Activated CD8-positive, alpha-beta memory T cell treated with anti-CD3 and anti-CD28 coated beads, Interleukin-2, amount 50 U/mL, for 48 hours (primary cell): ENCODE data around the gene SOX6.

Source experiments
- DNase-seq: peaks from one replicate; pipeline ENCODE4 v3.0.0-alpha.2; 2020

Gene SOX6

GRCh38 chr11:16028419-16028818, 327.9 kb downstream of the SOX6 start:
- DNase-seq = no peak

DNA sequence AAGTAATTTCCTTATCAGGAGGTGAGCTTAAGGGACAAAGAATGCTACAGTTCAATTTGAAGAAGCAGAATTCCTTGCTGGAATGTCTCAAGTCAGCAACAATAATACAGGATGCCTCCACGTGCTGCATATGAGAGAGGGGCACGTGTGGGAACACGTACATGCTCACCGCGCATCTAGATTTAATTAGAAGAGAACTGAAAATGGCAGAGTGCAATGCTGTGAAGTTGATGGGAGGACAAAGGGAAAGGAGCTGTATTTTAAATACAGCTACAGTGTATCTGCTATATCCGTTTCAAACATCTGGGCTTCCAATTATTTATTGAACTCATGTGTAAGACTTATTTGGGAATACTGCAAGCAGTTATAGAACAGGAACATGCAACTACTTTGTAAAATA, 328.7 kb downstream of the SOX6 start:
- no peak for DNase-seq

DNA sequence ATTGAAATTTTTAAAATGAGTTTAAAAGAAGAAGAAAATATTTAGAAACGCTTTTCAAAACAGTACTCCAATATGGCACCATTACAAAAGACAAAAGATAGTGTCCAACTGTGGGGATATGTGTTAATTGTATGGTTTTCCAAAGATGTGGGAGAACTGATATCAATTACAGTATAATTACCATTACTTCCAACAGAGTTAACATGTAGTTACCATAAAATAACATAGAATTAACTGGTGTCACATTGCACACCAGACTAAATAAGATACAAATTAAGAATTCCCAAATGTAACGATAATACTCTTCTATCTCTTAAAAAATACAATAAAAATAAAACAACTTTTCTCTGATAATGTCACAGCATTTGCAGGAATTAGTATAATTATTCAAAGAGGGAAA, 329.5 kb downstream of the SOX6 start:
- DNase-seq = no peak

DNA sequence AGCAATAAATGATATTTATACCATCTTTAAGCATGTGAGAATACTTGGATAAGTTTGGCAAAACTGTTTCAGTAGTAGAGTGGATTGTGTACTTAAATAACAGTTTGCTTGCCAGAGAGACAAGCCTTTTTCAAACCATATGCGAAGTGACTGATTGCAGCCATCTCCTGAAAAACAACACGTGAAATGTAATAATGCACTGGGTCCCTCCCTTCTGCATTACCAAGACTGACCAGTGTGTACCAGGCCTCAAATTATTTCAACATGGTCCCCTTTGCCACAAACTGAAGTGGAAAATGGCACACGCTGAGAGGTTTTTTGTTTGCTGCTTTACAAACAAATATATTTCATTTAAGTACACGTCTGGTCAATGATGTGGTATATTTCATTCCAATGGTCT, 337.4 kb downstream of the SOX6 start:
- DNase-seq = no peak

GRCh38 chr11:16016468-16016829, 339.9 kb downstream of the SOX6 start:
- DNase-seq = no peak

DNA sequence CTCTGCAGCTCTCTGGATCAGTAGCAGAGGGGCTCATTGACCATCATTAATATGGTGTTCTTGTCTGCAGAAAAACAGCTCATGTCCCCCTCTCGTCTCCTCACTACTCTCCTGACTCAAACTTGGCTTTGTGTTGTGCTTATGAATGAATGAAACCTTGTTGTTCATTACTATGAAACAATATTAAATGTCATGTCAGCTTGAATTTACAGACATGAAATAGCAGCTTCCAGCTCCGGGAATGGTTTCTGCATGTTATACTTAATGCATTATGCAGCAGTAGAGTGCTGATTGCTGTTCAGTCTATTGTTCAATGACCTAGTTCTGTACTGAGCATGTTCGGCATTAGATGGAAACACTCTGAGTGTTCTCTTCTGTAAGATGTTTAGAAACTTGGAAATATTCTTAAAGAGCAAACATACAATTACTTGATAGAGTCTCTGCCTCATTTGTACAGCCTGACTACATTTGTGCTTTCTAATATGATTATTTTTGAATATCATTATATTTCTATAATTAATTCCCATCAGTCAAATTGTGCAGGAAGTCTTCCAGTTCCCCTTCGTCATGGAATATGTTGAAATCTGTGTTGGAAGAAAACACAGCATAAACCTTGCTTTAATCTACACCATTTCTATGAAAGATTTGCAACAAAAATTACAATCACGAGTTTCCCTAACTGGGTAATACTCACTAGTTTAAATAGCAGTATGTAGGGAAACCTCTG, 340.4 kb downstream of the SOX6 start:
- DNase-seq = no peak

GRCh38 chr11:16013649-16014275, 342.6 kb downstream of the SOX6 start:
- DNase-seq = no peak

- DNase-seq = no peak
Observed at GRCh38 chr11:16013242-16013641, 343.1 kb downstream of the SOX6 start.

DNA sequence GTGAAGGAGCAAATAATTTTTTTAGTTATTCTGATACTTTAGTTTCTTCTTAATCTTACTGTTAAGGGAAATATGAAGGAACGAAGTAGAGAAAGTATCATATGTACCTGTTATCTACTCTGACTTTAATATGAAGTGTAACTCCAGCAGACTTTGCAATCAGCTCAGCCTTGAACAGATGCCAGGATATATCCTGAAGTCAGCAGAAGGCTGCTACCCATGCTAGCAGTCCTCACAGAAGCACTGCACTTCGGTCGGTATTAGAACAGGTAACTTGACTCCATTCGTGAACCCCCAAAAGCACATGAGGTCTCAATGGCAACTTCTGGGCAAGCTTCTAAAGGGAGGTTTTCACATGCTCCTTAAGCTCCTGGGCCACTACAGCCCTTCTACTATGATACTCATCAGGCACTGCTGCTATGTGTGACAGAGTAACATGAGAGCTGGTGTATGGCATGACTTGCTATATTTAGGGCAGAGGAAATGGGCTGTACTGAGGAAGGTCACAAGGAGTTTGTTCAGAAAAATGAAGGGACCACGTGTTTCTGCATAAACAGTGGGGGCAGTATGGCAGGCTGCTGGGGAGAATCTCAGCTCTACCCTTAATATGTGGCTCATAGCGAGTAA, 344.1 kb downstream of the SOX6 start:
- DNase-seq = no peak

GRCh38 chr11:16011396-16011795, 344.9 kb downstream of the SOX6 start:
- DNase-seq = no peak

DNA sequence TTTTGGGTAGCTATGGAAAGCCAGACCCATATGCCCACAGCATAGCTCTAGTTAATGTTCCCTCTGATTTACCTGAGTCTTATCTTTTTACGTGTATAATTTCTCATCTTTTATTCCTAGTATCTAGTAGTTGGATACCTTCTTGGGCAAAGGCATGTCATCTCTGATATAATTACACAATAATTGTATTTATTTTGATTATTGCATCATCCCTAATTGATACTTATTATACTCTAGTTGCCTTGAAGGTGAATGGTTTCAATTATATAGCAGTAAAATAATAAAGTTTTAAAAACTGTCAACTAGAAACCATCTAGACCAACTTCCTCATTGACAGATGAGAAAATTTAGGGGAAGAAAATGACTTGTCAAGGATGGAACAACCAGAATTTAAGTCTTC, 347.3 kb downstream of the SOX6 start:
- no peak for DNase-seq

- DNase-seq = no peak
Observed at GRCh38 chr11:16007514-16007913, 348.8 kb downstream of the SOX6 start.

DNA sequence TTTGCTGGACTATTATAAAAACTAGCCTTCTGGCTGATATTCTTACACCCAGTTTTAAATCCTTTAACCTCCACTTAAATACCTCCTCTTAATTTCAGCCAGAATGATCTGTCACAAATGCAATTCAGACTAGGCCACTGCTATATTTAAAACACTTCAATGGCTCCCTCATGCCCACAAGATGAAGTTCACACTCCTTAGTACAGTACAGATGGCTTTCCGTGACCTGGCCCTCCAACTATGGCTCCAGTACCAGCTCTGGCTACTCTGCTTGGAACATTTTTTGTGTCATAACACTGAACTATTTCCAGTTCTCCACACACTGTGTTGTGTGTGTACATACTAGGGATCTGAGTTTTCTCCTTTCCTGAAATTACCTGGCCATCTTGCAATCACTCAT, 353.4 kb downstream of the SOX6 start:
- DNase-seq = no peak

- no peak for DNase-seq
Observed at GRCh38 chr11:16001899-16002426, 354.4 kb downstream of the SOX6 start.

- no peak for DNase-seq
Observed at GRCh38 chr11:16001044-16001568, 355.2 kb downstream of the SOX6 start.

- no peak for DNase-seq
Observed at GRCh38 chr11:16000065-16000464, 356.3 kb downstream of the SOX6 start.

GRCh38 chr11:15993345-15993744, 363.0 kb downstream of the SOX6 start:
- DNase-seq = no peak

DNA sequence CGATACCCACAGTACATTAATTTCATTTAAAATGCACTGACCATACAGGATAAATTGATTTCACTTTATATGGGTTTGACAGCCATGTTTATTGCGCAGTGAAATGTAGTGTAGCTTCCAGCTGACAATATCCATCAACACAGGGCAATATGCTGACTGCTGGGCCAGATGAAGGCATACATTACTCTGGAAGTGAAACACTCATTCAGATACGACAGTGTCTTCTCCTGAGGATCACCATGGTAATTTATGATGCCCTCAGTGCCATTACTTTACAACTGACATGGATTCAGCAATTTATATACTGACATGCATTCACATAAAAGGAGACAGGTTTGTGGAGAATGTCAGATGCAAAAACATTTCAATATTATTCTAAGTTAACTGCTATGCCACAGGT, 365.1 kb downstream of the SOX6 start:
- DNase-seq = no peak

DNA sequence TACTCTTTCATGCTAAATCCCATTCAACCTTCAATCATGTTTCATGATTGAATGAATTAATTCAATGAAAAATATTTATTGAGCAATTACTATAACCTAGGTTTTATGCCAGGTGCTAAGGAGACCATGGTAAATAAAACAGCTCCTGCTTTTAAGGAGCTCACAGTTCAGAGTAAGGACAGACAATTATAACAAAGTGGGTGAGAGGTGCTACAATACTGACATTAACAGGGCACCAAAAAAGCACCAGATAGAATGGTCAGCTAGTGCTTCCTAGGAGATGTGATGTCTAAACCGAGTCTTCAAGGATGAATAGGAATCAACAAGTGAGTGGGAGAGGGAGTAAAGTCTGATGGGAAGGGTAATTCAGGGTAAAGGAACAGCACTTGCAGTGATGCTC, 366.7 kb downstream of the SOX6 start:
- no peak for DNase-seq

- no peak for DNase-seq
Observed at GRCh38 chr11:15988693-15989231, 367.6 kb downstream of the SOX6 start.

GRCh38 chr11:15988016-15988550, 368.3 kb downstream of the SOX6 start:
- DNase-seq = no peak

- DNase-seq = no peak
Observed at GRCh38 chr11:15987046-15987445, 369.3 kb downstream of the SOX6 start.

- DNase-seq = no peak
Observed at GRCh38 chr11:15985860-15986139, 370.5 kb downstream of the SOX6 start.
